ENCODE results near the gene GINS3.

Gene GINS3

GRCh38 chr16:58392215-58393137, at the start of gene GINS3:
GINS3 (plus strand) TSS chr16:58392471; CDS start chr16:58392602, 131 bp downstream.
- DNase-seq, result peak; percentile 45

- no peak for DNase-seq
These were observed 48.7 kb upstream of the GINS3 start for GRCh38 chr16:58343562-58343961.

GRCh38 chr16:58345574-58346354, 46.5 kb upstream of the GINS3 start:
- DNase-seq, result no peak

GRCh38 chr16:58346831-58347371, 45.4 kb upstream of the GINS3 start:
- no peak for DNase-seq

GRCh38 chr16:58348986-58349385, 43.3 kb upstream of the GINS3 start:
- DNase-seq, result no peak

- DNase-seq, result no peak
These were observed 39.6 kb upstream of the GINS3 start for GRCh38 chr16:58352690-58353089.

GRCh38 chr16:58360041-58360634, 32.1 kb upstream of the GINS3 start:
- DNase-seq, result no peak

- DNase-seq, result no peak
These were observed 30.5 kb upstream of the GINS3 start for GRCh38 chr16:58361726-58362125.

GRCh38 chr16:58363746-58364393, 28.4 kb upstream of the GINS3 start:
- DNase-seq, result no peak

- no peak for DNase-seq
These were observed 26.6 kb upstream of the GINS3 start for GRCh38 chr16:58365623-58366022.

GRCh38 chr16:58366247-58367031, 25.8 kb upstream of the GINS3 start:
- no peak for DNase-seq

GRCh38 chr16:58367252-58367651, 25.0 kb upstream of the GINS3 start:
- DNase-seq, result no peak

- DNase-seq, result no peak
These were observed 20.4 kb upstream of the GINS3 start for GRCh38 chr16:58371841-58372240.

GRCh38 chr16:58375386-58375785, 16.9 kb upstream of the GINS3 start:
- no peak for DNase-seq

- no peak for DNase-seq
These were observed 14.3 kb upstream of the GINS3 start for GRCh38 chr16:58377932-58378331.

GRCh38 chr16:58378401-58378800, 13.9 kb upstream of the GINS3 start:
- no peak for DNase-seq

- DNase-seq, result no peak
These were observed 12.5 kb upstream of the GINS3 start for GRCh38 chr16:58379736-58380135.

GRCh38 chr16:58381661-58382060, 10.6 kb upstream of the GINS3 start:
- DNase-seq, result no peak

- DNase-seq, result no peak
These were observed 7.7 kb upstream of the GINS3 start for GRCh38 chr16:58384437-58385055.

- no peak for DNase-seq
These were observed 7.0 kb upstream of the GINS3 start for GRCh38 chr16:58385218-58385773.

GRCh38 chr16:58389724-58390123, 2.5 kb upstream of the GINS3 start:
- no peak for DNase-seq
